MM.1S (cell line): Measurements from ENCODE around the gene EBLN2.

Experiments
- DNase-seq: peaks from one replicate; pipeline ENCODE4 v3.0.0-alpha.2; 2015
- H2AFZ ChIP-seq: fragments of 300-600 bp; sonication (generic); 2 replicates; pipeline ENCODE4 v1.6.0; 2016; ENCODE audit warnings: antibody characterized with exemption, low read length
- H3F3A ChIP-seq: fragments of 300-600 bp; sonication (generic); 2 replicates; pipeline ENCODE4 v1.6.1; 2016; ENCODE audit warnings: mild to moderate bottlenecking, antibody characterized with exemption, low read length, moderate library complexity, mixed read lengths; ENCODE audit not compliant: insufficient read depth
- H3K27ac ChIP-seq: fragments of 300-600 bp; sonication (generic); 2 replicates; pipeline ENCODE4 v1.5.1; 2016; ENCODE audit warnings: mild to moderate bottlenecking, low read length
- H3K27me3 ChIP-seq: fragments of 300-600 bp; sonication (generic); replicated peaks from 2 replicates; pipeline ENCODE4 v1.6.0; 2016; ENCODE audit warnings: low read length; ENCODE audit not compliant: insufficient read depth
- H3K36me3 ChIP-seq: fragments of 300-600 bp; sonication (generic); replicated peaks from 2 replicates; pipeline ENCODE4 v1.6.1; 2016; ENCODE audit warnings: mild to moderate bottlenecking, low read length, mixed read lengths; ENCODE audit not compliant: insufficient read depth
- H3K4me1 ChIP-seq: fragments of 300-600 bp; sonication (generic); 2 replicates; pipeline ENCODE4 v1.6.1; 2016; ENCODE audit warnings: low read length, mixed read lengths
- H3K4me2 ChIP-seq: fragments of 300-600 bp; sonication (generic); 2 replicates; pipeline ENCODE4 v1.6.0; 2016; ENCODE audit warnings: low read depth, low read length
- H3K4me3 ChIP-seq: fragments of 300-600 bp; sonication (generic); 2 replicates; pipeline ENCODE4 v1.5.1; 2016; ENCODE audit warnings: low read length, mixed read lengths
- H3K79me2 ChIP-seq: fragments of 300-600 bp; sonication (generic); 2 replicates; pipeline ENCODE4 v1.6.1; 2016; ENCODE audit warnings: mixed run types, low read length, mixed read lengths
- H3K9ac ChIP-seq: fragments of 300-600 bp; sonication (generic); 2 replicates; pipeline ENCODE4 v1.6.1; 2016; ENCODE audit warnings: low read length, mixed read lengths
- H3K9me2 ChIP-seq: fragments of 300-600 bp; sonication (generic); replicated peaks from 2 replicates; pipeline ENCODE4 v1.6.1; 2016; ENCODE audit warnings: mild to moderate bottlenecking, low read length, mixed read lengths; ENCODE audit not compliant: insufficient read depth
- H3K9me3 ChIP-seq: fragments of 300-600 bp; sonication (generic); replicated peaks from 2 replicates; pipeline ENCODE4 v1.6.1; 2016; ENCODE audit warnings: mild to moderate bottlenecking, low read length, mixed read lengths; ENCODE audit not compliant: insufficient read depth
- H4K20me1 ChIP-seq: fragments of 300-600 bp; sonication (generic); 2 replicates; pipeline ENCODE4 v1.6.1; 2016; ENCODE audit warnings: mild to moderate bottlenecking, low read length, moderate library complexity, mixed read lengths; ENCODE audit not compliant: insufficient read depth
- EZH2 ChIP-seq: fragments of 300-600 bp; sonication (generic); optimal IDR thresholded peaks from 2 replicates; pipeline ENCODE3; 2017; ENCODE audit warnings: low read depth, mild to moderate bottlenecking, antibody characterized with exemption, low read length, mixed read lengths
- EZH2phosphoT487 ChIP-seq: fragments of 300-600 bp; sonication (generic); IDR thresholded peaks from 2 replicates; pipeline ENCODE4 v1.6.1; 2018; ENCODE audit warnings: antibody characterized with exemption, low read length
- TF ChIP-seq, protein P1 (sequence below): fragments of 300-600 bp; sonication (generic); IDR thresholded peaks from 2 replicates; pipeline ENCODE4 v1.5.1; 2016; ENCODE audit warnings: antibody characterized with exemption, low read length, mixed read lengths

Gene EBLN2

DNA sequence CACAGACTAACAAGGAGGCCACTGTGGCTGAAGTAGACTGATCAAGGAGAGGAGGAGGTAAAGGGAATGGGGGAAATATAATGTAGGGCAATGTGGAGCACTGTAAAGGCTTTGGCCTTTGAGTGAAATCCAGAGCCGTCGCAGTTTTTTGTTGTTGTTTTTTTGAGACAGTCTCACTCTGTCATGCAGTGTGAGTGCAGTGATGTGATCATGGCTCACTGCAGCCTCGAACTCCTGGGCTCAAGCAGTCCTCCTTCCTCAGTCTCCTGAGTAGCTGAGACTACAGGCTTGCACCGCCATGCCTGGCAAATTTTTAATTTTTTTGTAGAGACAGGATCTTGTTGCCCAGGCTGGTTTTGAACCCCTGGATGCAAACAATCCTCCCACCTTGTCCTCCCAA is 32.7 kb upstream of the EBLN2 start:
- H3F3A ChIP-seq = no peaks in the 10 kb centered on the region
- no peak overlapping the region for H2AFZ ChIP-seq
- H3K9ac ChIP-seq = no peak overlapping the region
- no peaks in the 10 kb centered on the region for H3K9me2 ChIP-seq
- peaks cover 100% of the 10 kb centered on the region for H3K79me2 ChIP-seq
- no peak overlapping the region for H3K27ac ChIP-seq
- no peak for DNase-seq
- H3K4me1 ChIP-seq = peaks cover 9% of the 10 kb centered on the region; the same call in 1 of the 2 replicates
- no peak overlapping the region for H3K4me2 ChIP-seq
- no peaks in the 10 kb centered on the region for H3K27me3 ChIP-seq
- H3K4me3 ChIP-seq = no peak overlapping the region
- peaks cover 3% of the 10 kb centered on the region; the same call in 1 of the 2 replicates for H3K36me3 ChIP-seq
- no peaks in the 10 kb centered on the region for H3K9me3 ChIP-seq
- TF ChIP-seq, protein P1, sequence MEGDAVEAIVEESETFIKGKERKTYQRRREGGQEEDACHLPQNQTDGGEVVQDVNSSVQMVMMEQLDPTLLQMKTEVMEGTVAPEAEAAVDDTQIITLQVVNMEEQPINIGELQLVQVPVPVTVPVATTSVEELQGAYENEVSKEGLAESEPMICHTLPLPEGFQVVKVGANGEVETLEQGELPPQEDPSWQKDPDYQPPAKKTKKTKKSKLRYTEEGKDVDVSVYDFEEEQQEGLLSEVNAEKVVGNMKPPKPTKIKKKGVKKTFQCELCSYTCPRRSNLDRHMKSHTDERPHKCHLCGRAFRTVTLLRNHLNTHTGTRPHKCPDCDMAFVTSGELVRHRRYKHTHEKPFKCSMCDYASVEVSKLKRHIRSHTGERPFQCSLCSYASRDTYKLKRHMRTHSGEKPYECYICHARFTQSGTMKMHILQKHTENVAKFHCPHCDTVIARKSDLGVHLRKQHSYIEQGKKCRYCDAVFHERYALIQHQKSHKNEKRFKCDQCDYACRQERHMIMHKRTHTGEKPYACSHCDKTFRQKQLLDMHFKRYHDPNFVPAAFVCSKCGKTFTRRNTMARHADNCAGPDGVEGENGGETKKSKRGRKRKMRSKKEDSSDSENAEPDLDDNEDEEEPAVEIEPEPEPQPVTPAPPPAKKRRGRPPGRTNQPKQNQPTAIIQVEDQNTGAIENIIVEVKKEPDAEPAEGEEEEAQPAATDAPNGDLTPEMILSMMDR = no peak
- TF ChIP-seq EZH2 (no peak), EZH2phosphoT487 (no peak)
- peaks cover 60% of the 10 kb centered on the region for H4K20me1 ChIP-seq

DNA sequence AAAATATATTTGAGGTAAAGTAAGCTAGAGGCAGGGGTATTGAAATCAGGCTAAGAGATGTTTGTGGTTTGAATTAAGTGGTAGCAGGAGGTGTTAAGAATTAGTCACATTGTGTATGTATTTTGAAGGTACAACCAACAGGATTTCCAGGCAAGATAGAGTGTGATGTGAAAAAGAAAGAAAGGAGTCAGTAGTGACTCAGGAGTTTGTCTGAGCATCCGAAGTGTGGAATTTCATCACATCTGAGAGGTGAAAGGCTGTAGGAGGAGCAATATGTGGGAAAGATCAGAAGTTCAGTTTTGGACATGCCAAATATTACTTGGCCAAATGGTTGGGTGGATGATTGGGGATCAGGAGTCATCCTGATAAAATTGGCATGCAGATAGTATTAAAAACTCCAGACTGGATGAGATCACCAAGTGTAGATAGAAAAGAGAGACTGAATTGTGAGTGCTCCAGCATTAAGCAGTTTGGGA is 32.1 kb upstream of the EBLN2 start:
- Histone ChIP-seq H3K9me2 (no peaks in the 10 kb centered on the region), H3K9ac (no peak overlapping the region), H3K36me3 (peaks cover 2% of the 10 kb centered on the region; the same call in 1 of the 2 replicates), H3K4me2 (no peak overlapping the region), H3K4me3 (no peak overlapping the region), H2AFZ (no peak overlapping the region), H3K79me2 (peaks cover 100% of the 10 kb centered on the region), H3K27ac (no peak overlapping the region), H4K20me1 (peaks cover 57% of the 10 kb centered on the region), H3K9me3 (no peaks in the 10 kb centered on the region), H3K27me3 (no peaks in the 10 kb centered on the region), H3F3A (no peaks in the 10 kb centered on the region), H3K4me1 (peaks cover 9% of the 10 kb centered on the region; the same call in 1 of the 2 replicates)
- DNase-seq = no peak
- no peak for TF ChIP-seq EZH2phosphoT487
- TF ChIP-seq EZH2 = no peak
- TF ChIP-seq, protein P1 = no peak

DNA sequence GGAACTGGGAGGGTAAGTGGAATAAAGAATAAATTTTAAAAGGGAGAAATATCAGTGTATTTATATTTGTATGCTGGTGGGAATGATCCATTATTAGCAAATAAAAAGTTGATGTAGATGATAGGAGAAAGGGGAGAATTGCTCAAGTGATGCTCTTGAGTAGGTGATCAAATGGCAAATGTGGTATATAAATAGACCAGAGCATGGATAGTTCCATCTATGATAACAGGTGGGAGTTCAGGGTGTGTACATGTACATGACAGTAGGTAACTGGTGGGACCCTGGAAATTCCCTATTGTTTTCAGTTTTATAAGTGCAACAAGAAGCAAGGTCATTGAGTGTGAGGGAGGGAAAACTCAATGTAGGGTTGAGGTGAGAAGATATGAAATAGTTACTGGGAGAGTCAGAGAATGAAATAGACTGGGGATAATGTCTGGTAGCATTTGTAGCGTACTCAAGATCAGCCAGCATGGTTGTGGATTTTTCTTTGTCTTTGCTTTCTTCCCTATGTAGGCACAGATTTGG is 31.3 kb upstream of the EBLN2 start:
- Histone ChIP-seq H3K4me2 (no peak overlapping the region), H3K9me3 (no peaks in the 10 kb centered on the region), H3K9me2 (no peaks in the 10 kb centered on the region), H3F3A (no peaks in the 10 kb centered on the region), H2AFZ (no peak overlapping the region), H4K20me1 (peaks cover 57% of the 10 kb centered on the region), H3K27ac (no peak overlapping the region), H3K79me2 (peaks cover 100% of the 10 kb centered on the region), H3K4me3 (no peak overlapping the region), H3K27me3 (no peaks in the 10 kb centered on the region), H3K4me1 (peaks cover 14% of the 10 kb centered on the region; the same call in 1 of the 2 replicates), H3K9ac (no peak overlapping the region), H3K36me3 (peaks cover 3% of the 10 kb centered on the region; the same call in 1 of the 2 replicates)
- DNase-seq = no peak
- no peak for TF ChIP-seq EZH2
- TF ChIP-seq, protein P1 = no peak
- no peak for TF ChIP-seq EZH2phosphoT487
